GM18519 (cell line): Measurements from ENCODE around the gene DISP1.
"Not testable (repeated sequence)": the region's sequence is repeated elsewhere in the genome, so short reads cannot be mapped to it uniquely, and the experiment has no call there.

Experiments used
- ATAC-seq: cut with Tn5 transposase; IDR thresholded peaks from one replicate; pipeline ENCODE4 v1.9.1; 2021; ENCODE audit warnings: mild to moderate bottlenecking, moderate library complexity; ENCODE audit not compliant: unreplicated experiment, low FRiP score

The DISP1 gene

GRCh38 chr1:222845763-222846162, 30.9 kb downstream of the DISP1 start:
- no peak for ATAC-seq

- not testable (repeated sequence) for ATAC-seq
Measured at GRCh38 chr1:222850550-222850949, 35.7 kb downstream of the DISP1 start.

GRCh38 chr1:222852326-222852725, 37.5 kb downstream of the DISP1 start:
- ATAC-seq = no peak

DNA sequence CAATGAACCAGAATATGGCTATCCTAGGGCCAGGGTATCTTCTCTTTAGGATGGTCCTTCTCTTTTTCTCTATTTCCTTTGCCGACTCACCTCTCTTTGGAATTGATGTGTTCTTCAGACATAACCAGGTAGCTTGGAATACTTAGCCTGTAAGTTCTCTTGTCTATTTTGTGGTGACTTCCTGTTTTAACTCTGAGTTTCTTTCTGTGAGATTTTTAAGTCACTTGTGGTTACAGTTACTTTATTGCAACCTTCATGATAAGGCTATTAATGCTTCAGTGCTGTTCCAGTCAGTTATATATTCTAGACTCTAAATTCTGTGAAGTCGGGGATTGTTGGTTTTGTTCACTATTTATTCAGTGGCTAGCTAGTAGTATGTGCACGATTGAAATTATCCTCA, 46.2 kb downstream of the DISP1 start:
- ATAC-seq = no peak
